ENCODE data around the gene TLN1.

Gene TLN1, protein sequence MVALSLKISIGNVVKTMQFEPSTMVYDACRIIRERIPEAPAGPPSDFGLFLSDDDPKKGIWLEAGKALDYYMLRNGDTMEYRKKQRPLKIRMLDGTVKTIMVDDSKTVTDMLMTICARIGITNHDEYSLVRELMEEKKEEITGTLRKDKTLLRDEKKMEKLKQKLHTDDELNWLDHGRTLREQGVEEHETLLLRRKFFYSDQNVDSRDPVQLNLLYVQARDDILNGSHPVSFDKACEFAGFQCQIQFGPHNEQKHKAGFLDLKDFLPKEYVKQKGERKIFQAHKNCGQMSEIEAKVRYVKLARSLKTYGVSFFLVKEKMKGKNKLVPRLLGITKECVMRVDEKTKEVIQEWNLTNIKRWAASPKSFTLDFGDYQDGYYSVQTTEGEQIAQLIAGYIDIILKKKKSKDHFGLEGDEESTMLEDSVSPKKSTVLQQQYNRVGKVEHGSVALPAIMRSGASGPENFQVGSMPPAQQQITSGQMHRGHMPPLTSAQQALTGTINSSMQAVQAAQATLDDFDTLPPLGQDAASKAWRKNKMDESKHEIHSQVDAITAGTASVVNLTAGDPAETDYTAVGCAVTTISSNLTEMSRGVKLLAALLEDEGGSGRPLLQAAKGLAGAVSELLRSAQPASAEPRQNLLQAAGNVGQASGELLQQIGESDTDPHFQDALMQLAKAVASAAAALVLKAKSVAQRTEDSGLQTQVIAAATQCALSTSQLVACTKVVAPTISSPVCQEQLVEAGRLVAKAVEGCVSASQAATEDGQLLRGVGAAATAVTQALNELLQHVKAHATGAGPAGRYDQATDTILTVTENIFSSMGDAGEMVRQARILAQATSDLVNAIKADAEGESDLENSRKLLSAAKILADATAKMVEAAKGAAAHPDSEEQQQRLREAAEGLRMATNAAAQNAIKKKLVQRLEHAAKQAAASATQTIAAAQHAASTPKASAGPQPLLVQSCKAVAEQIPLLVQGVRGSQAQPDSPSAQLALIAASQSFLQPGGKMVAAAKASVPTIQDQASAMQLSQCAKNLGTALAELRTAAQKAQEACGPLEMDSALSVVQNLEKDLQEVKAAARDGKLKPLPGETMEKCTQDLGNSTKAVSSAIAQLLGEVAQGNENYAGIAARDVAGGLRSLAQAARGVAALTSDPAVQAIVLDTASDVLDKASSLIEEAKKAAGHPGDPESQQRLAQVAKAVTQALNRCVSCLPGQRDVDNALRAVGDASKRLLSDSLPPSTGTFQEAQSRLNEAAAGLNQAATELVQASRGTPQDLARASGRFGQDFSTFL (N-terminal part only)

GRCh38 chr9:35732185-35732799 lies at the start of gene TLN1, which contains the start of gene CREB3:
TLN1 (minus strand) TSS chr9:35732195; CDS start chr9:35725694, 6,501 bp downstream.
CREB3 (plus strand) TSS chr9:35732666; CDS start chr9:35732773, 107 bp downstream.
- in situ Hi-C loops (cut with HindIII; ENCODE audit: low sequenced_read_pairs), result no loop called here

DNA sequence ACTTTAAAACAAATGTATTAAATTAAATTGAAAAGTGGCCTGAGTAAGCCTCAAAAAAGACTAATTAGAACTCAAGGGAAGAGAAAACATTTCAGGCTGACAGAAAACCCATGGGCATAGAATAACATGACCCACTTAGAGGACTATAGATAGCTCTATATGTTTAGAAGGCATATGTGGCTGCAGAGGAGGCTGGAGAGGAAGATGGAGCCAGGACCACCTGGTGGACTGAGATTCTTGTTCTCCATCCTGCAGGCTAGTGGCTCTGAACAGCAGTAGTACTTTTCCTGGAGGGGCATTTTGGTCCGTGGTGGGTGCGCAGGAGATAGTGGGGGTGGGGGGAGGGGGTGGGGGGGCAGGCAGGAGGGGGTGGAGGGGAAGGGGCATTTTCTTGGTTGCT lies 49.1 kb upstream of the TLN1 start:
- in situ Hi-C loops (cut with HindIII; ENCODE audit: low sequenced_read_pairs), result no loop called here

GRCh38 chr9:35778496-35778895 lies 46.5 kb upstream of the TLN1 start:
- in situ Hi-C loops (cut with HindIII; ENCODE audit: low sequenced_read_pairs), result no loop called here

GRCh38 chr9:35776018-35776417 lies 44.0 kb upstream of the TLN1 start:
- in situ Hi-C loops (cut with HindIII; ENCODE audit: low sequenced_read_pairs), result no loop called here

- in situ Hi-C loops (cut with HindIII; ENCODE audit: low sequenced_read_pairs), result no loop called here
Measured at GRCh38 chr9:35774907-35775635, 43.1 kb upstream of the TLN1 start.

DNA sequence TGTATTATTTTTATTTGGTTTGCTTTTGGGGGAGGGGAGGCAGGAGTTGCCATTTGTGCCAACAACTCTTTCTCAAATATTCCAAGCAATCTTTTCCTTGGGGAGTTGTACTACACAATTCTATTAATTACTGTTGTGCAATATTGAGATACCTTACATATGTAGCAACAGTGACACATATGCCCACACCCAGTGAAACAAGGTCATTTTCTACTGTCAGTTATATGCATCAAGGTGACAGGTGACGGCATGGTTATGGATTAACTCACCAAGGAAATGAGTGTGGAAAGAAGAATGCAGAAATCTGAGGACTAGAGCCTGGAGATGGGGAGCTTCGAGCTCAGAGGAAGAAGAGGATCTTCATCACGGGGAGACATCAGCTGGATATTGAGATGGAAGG lies 39.9 kb upstream of the TLN1 start:
- in situ Hi-C loops (cut with HindIII; ENCODE audit: low sequenced_read_pairs), result no loop called here

DNA sequence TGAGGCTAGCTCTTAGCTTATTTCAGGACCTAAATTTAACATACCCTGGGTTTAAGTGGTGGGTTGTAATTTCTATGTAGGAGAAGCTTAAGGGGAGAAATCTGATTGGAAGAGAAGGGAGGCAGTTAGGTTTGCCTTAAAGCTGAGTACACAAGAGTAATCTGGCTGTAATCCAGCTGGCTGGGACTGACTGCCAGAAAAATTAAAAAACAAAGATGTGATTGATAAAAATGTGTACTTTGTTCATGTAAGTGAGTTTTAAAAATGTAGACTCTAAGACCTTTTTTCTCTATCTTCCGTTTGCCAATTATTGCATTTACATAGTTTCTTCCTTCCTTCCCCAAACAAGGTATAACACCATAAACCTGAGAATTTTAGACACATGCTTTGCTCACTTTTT lies 39.5 kb upstream of the TLN1 start:
- in situ Hi-C loops (cut with HindIII; ENCODE audit: low sequenced_read_pairs), result no loop called here

- in situ Hi-C loops (cut with HindIII; ENCODE audit: low sequenced_read_pairs), result no loop called here
Measured at GRCh38 chr9:35771075-35771433, 39.1 kb upstream of the TLN1 start.

GRCh38 chr9:35769763-35770162 lies 37.8 kb upstream of the TLN1 start:
- in situ Hi-C loops (cut with HindIII; ENCODE audit: low sequenced_read_pairs), result no loop called here

DNA sequence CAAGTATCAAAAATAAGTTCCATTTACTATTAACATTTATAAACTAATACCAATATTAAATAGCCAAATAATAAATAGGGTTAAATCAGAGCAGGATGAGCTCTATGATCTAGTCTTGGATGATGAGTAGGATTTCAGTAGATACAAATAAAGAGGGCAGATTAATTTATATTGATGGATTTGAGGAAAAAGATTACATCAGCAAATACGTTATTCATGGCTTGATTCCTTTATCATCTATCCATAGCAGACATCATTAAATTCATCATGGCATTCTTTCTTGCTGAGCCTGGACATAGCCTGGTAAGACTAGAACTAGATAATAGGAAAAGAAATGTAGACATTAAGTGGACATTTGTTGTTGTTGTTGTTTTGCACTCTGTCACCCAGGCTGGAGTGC lies 35.5 kb upstream of the TLN1 start:
- in situ Hi-C loops (cut with HindIII; ENCODE audit: low sequenced_read_pairs), result no loop called here

DNA sequence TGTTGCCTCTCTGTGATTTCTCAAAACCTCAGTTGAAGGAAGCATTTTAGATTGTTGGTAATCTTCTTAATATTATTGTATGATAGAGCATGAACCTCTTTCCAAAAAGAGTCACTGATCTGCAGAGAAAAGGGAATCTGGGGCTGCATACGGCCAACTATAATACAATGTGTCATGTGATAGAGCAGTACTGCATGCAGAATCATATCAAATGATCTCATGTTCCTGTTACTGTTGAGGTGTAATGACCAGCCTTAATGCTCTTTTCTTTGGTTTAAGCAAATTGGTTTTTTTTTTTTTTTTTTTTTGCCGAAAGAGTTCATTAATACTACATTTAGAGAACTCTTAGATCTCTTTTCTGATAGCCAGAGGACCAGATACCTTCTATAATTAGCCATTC lies 35.0 kb upstream of the TLN1 start:
- in situ Hi-C loops (cut with HindIII; ENCODE audit: low sequenced_read_pairs), result no loop called here

GRCh38 chr9:35763803-35764202 lies 31.8 kb upstream of the TLN1 start:
- in situ Hi-C loops (cut with HindIII; ENCODE audit: low sequenced_read_pairs), result no loop called here

DNA sequence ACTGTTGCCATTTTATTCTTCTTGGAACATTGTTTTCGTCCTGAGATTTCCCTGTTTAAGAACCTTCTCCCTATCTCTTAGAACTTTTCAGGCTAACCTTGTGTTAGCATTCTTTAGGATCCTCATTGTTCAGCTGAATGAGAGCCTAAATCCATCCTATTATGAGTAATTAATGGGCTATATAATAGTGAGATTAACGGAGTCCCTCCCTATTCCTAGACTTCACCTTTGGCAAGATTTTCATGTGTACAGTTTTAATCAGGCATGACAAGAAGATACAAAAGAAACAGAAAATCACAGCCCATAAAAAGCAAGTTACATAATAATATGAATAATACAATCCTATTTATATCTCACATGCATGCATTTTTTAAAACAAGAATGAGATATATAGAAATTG lies 31.2 kb upstream of the TLN1 start:
- in situ Hi-C loops (cut with HindIII; ENCODE audit: low sequenced_read_pairs), result no loop called here

GRCh38 chr9:35760651-35761050 lies 28.7 kb upstream of the TLN1 start:
- in situ Hi-C loops (cut with HindIII; ENCODE audit: low sequenced_read_pairs), result no loop called here

GRCh38 chr9:35759795-35760194 lies 27.8 kb upstream of the TLN1 start:
- in situ Hi-C loops (cut with HindIII; ENCODE audit: low sequenced_read_pairs), result no loop called here

GRCh38 chr9:35758475-35759050 lies 26.6 kb upstream of the TLN1 start:
- in situ Hi-C loops (cut with HindIII; ENCODE audit: low sequenced_read_pairs), result no loop called here

DNA sequence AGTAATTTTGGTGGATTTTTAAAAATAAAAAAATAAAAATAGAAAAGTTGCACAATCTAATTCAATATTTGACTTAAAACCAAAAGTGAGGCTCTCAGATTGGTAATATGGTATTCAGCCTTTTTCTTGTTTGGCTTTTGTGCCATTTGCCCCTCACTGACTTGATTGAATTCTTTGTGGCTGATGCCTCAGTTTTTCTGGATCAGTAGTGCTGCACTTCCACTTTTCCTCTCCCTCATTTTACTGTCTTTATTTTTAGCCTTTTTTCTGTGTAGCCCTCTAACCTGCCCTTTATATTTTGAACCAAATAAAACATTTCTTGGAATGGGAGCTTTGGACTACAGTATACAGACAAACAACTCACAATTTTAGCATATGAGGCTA lies 25.9 kb upstream of the TLN1 start:
- in situ Hi-C loops (cut with HindIII; ENCODE audit: low sequenced_read_pairs), result no loop called here

- in situ Hi-C loops (cut with HindIII; ENCODE audit: low sequenced_read_pairs), result no loop called here
Measured at GRCh38 chr9:35757226-35757891, 25.4 kb upstream of the TLN1 start.
